Mesenchymal stem cell (in vitro differentiated cells and primary cell): ENCODE results near the gene CDH19.

ENCODE experiments used
- DNase-seq: peaks from one replicate; pipeline ENCODE4 v3.0.0-alpha.2; 2013
- H2AFZ ChIP-seq: one replicate; pipeline ENCODE4 v1.6.1; 2013; ENCODE audit warnings: low read depth, mild to moderate bottlenecking, control low read depth, inconsistent platforms, low read length, moderate library complexity
- H2AK5ac ChIP-seq: 2 replicates; pipeline ENCODE4 v1.6.1; 2013; ENCODE audit warnings: low read length, moderate library complexity, mild to moderate bottlenecking, inconsistent platforms; ENCODE audit not compliant: severe bottlenecking
- H2BK120ac ChIP-seq: one replicate; pipeline ENCODE4 v1.6.1; 2013; ENCODE audit warnings: low read depth, mild to moderate bottlenecking, inconsistent platforms, low read length, moderate library complexity
- H2BK12ac ChIP-seq, 2 experiments: one replicate each; pipeline ENCODE4 v1.6.1; 2013; ENCODE audit warnings: inconsistent platforms in 2 of 2, low read length in 2 of 2, mild to moderate bottlenecking in 2 of 2, moderate library complexity in 2 of 2, control low read depth in 1 of 2
- H2BK15ac ChIP-seq: one replicate; pipeline ENCODE4 v1.6.1; 2013; ENCODE audit warnings: mild to moderate bottlenecking, low read depth, inconsistent platforms; ENCODE audit not compliant: poor library complexity, severe bottlenecking
- H2BK5ac ChIP-seq: 2 replicates; pipeline ENCODE4 v1.6.1; 2013; ENCODE audit warnings: low read depth, mild to moderate bottlenecking, low read length, control low read depth, inconsistent platforms; ENCODE audit not compliant: poor library complexity, severe bottlenecking
- H3K14ac ChIP-seq, 2 experiments: one replicate each; pipeline ENCODE4 v1.6.1; 2013; ENCODE audit warnings: inconsistent platforms in 2 of 2, low read length in 2 of 2, control low read depth in 1 of 2, mild to moderate bottlenecking in 1 of 2, moderate library complexity in 1 of 2
- H3K18ac ChIP-seq, 2 experiments: one replicate each; pipeline ENCODE4 v1.6.1; 2013; ENCODE audit warnings: inconsistent platforms in 2 of 2, low read length in 2 of 2, control low read depth in 1 of 2, low read depth in 1 of 2, mild to moderate bottlenecking in 1 of 2
- H3K23ac ChIP-seq, 2 experiments: one replicate each; pipeline ENCODE4 v1.6.1; 2013; ENCODE audit warnings: inconsistent platforms in 2 of 2, low read length in 2 of 2, mild to moderate bottlenecking in 2 of 2, moderate library complexity in 2 of 2, control low read depth in 1 of 2
- H3K27ac ChIP-seq: 2 replicates; pipeline ENCODE4 v1.5.1; 2013; ENCODE audit warnings: mild to moderate bottlenecking, moderate library complexity, low read length, control low read depth, inconsistent platforms; ENCODE audit not compliant: poor library complexity, severe bottlenecking
- H3K27me3 ChIP-seq, 2 experiments: 2 replicates each; pipeline versions ENCODE4 v1.6.1 to v1.7.0; 2013; ENCODE audit warnings: low read length in 2 of 2, mild to moderate bottlenecking in 2 of 2, moderate library complexity in 2 of 2, control low read depth in 1 of 2, inconsistent platforms in 1 of 2; ENCODE audit not compliant: control insufficient read depth in 1 of 2, insufficient read depth in 1 of 2
- H3K36me3 ChIP-seq, 2 experiments: 2 replicates each; pipeline versions ENCODE4 v1.6.1 to v1.7.0; 2013; ENCODE audit warnings: low read length in 2 of 2, control low read depth in 1 of 2, inconsistent platforms in 1 of 2, low read depth in 1 of 2, mild to moderate bottlenecking in 1 of 2; ENCODE audit not compliant: insufficient read depth in 2 of 2, control insufficient read depth in 1 of 2
- H3K4ac ChIP-seq, 2 experiments: one replicate each; pipeline ENCODE4 v1.6.1; 2013; ENCODE audit warnings: inconsistent platforms in 2 of 2, low read length in 2 of 2, mild to moderate bottlenecking in 2 of 2, moderate library complexity in 2 of 2, control low read depth in 1 of 2, low read depth in 1 of 2
- H3K4me1 ChIP-seq: 2 replicates; pipeline ENCODE4 v1.6.1; 2013; ENCODE audit warnings: low read depth, low read length, control low read depth; ENCODE audit not compliant: control insufficient read depth, insufficient read depth
- H3K4me2 ChIP-seq: 2 replicates; pipeline ENCODE4 v1.6.1; 2013; ENCODE audit warnings: low read length, mild to moderate bottlenecking, inconsistent platforms; ENCODE audit not compliant: poor library complexity, severe bottlenecking
- H3K4me3 ChIP-seq, 2 experiments: 2 replicates each; pipeline versions ENCODE4 v1.5.1 to v1.7.0; 2013; ENCODE audit warnings: low read length in 2 of 2, mild to moderate bottlenecking in 2 of 2, control low read depth in 1 of 2, low read depth in 1 of 2; ENCODE audit not compliant: insufficient read depth in 1 of 2
- H3K79me1 ChIP-seq: replicated peaks from 2 replicates; pipeline ENCODE4 v1.6.1; 2013; ENCODE audit warnings: mild to moderate bottlenecking, control low read depth, low read length, inconsistent platforms; ENCODE audit not compliant: poor library complexity, severe bottlenecking
- H3K9ac ChIP-seq: 2 replicates; pipeline ENCODE4 v1.7.0; 2013; ENCODE audit warnings: mild to moderate bottlenecking, low read length, moderate library complexity
- H3K9me3 ChIP-seq: 2 replicates; pipeline ENCODE4 v1.7.0; 2013; ENCODE audit warnings: mild to moderate bottlenecking, low read length; ENCODE audit not compliant: control insufficient read depth
- H4K8ac ChIP-seq: one replicate; pipeline ENCODE4 v1.6.1; 2013; ENCODE audit warnings: inconsistent platforms, mild to moderate bottlenecking, low read length, moderate library complexity
- H4K91ac ChIP-seq: one replicate; pipeline ENCODE4 v1.6.1; 2013; ENCODE audit warnings: mild to moderate bottlenecking, low read length, inconsistent platforms
- WGBS: methylation state at CpG from one replicate; pipeline ENCODE4 v1.1.7; 2013; ENCODE audit warnings: mixed read lengths; 5-methylcytosine and 5-hydroxymethylcytosine counted together

Gene CDH19

GRCh38 chr18:66571845-66572244 lies 32.0 kb downstream of the CDH19 start:
- no peak overlapping the region for H3K4me2 ChIP-seq
- H2BK15ac ChIP-seq: no peak overlapping the region
- WGBS: 94% methylated on average over 6 of the region's 6 CpGs
- no peaks in the 10 kb centered on the region for H3K27me3 ChIP-seq
- H2AFZ ChIP-seq: no peak overlapping the region
- H3K14ac ChIP-seq: no peak overlapping the region
- H3K36me3 ChIP-seq: no peaks in the 10 kb centered on the region
- H3K4me3 ChIP-seq: no peak overlapping the region
- H2BK5ac ChIP-seq: no peak overlapping the region
- H3K9ac ChIP-seq: no peak overlapping the region
- H2AK5ac ChIP-seq: no peak overlapping the region
- no peaks in the 10 kb centered on the region for H3K9me3 ChIP-seq
- H3K4me1 ChIP-seq: no peaks in the 10 kb centered on the region
- H4K8ac ChIP-seq: no peak overlapping the region
- DNase-seq: no peak
- no peak overlapping the region for H2BK120ac ChIP-seq
- no peak overlapping the region for H3K4ac ChIP-seq
- H3K23ac ChIP-seq: no peak overlapping the region
- H2BK12ac ChIP-seq: no peak overlapping the region
- no peak overlapping the region for H3K27ac ChIP-seq
- H3K79me1 ChIP-seq: no peaks in the 10 kb centered on the region
- no peak overlapping the region for H3K18ac ChIP-seq
- H4K91ac ChIP-seq: no peak overlapping the region

GRCh38 chr18:66566616-66567015 lies 37.3 kb downstream of the CDH19 start:
- Histone ChIP-seq H3K4ac (no peak overlapping the region), H2AFZ (no peak overlapping the region), H3K27me3 (no peaks in the 10 kb centered on the region), H3K4me3 (no peak overlapping the region), H4K8ac (no peak overlapping the region), H3K4me2 (no peak overlapping the region), H3K27ac (no peak overlapping the region), H3K18ac (no peak overlapping the region), H2BK15ac (no peak overlapping the region), H3K9ac (no peak overlapping the region), H3K23ac (no peak overlapping the region), H3K4me1 (no peaks in the 10 kb centered on the region), H2BK5ac (no peak overlapping the region), H2AK5ac (no peak overlapping the region), H3K14ac (no peak overlapping the region), H4K91ac (no peak overlapping the region), H2BK12ac (no peak overlapping the region), H2BK120ac (no peak overlapping the region), H3K36me3 (no peaks in the 10 kb centered on the region), H3K9me3 (no peaks in the 10 kb centered on the region), H3K79me1 (no peaks in the 10 kb centered on the region)
- 92% methylated on average over 3 of the region's 5 CpGs for WGBS
- no peak for DNase-seq

GRCh38 chr18:66564236-66564635 lies 39.7 kb downstream of the CDH19 start:
- Histone ChIP-seq H3K27me3 (no peaks in the 10 kb centered on the region), H3K9me3 (no peaks in the 10 kb centered on the region), H2BK5ac (no peak overlapping the region), H3K18ac (no peak overlapping the region), H2BK12ac (no peak overlapping the region), H2AK5ac (no peak overlapping the region), H2AFZ (no peak overlapping the region), H3K14ac (no peak overlapping the region), H3K4me3 (no peak overlapping the region), H3K36me3 (no peaks in the 10 kb centered on the region), H4K8ac (no peak overlapping the region), H3K4ac (no peak overlapping the region), H3K79me1 (no peaks in the 10 kb centered on the region), H4K91ac (no peak overlapping the region), H3K23ac (no peak overlapping the region), H3K4me1 (no peaks in the 10 kb centered on the region), H3K9ac (no peak overlapping the region), H3K27ac (no peak overlapping the region), H2BK120ac (no peak overlapping the region), H2BK15ac (no peak overlapping the region), H3K4me2 (no peak overlapping the region)
- no peak for DNase-seq

GRCh38 chr18:66562279-66562678 lies 41.6 kb downstream of the CDH19 start:
- no peak overlapping the region for H2BK12ac ChIP-seq
- H3K9me3 ChIP-seq: no peaks in the 10 kb centered on the region
- H4K8ac ChIP-seq: no peak overlapping the region
- whole genome bisulfite sequencing: 86% methylated on average over 6 of the region's 6 CpGs
- H2AFZ ChIP-seq: no peak overlapping the region
- no peak overlapping the region for H2AK5ac ChIP-seq
- no peak overlapping the region for H3K27ac ChIP-seq
- H3K4me3 ChIP-seq: no peak overlapping the region
- H3K79me1 ChIP-seq: no peaks in the 10 kb centered on the region
- H3K14ac ChIP-seq: no peak overlapping the region
- H3K4ac ChIP-seq: no peak overlapping the region
- no peaks in the 10 kb centered on the region for H3K36me3 ChIP-seq
- no peak overlapping the region for H2BK15ac ChIP-seq
- H4K91ac ChIP-seq: no peak overlapping the region
- no peak for DNase-seq
- H2BK120ac ChIP-seq: no peak overlapping the region
- H3K9ac ChIP-seq: no peak overlapping the region
- no peaks in the 10 kb centered on the region for H3K27me3 ChIP-seq
- H3K18ac ChIP-seq: no peak overlapping the region
- no peak overlapping the region for H3K23ac ChIP-seq
- no peak overlapping the region for H2BK5ac ChIP-seq
- no peak overlapping the region for H3K4me2 ChIP-seq
- H3K4me1 ChIP-seq: no peaks in the 10 kb centered on the region
